K562 treated with DMSO at 1 percent for 24 hours (cell line): ENCODE data around the gene SYVN1. TPM values are rescaled to one million over a fixed set of nuclear protein-coding genes. Genes with fewer than 3 reads are reported as not detected.

Experiments used
- total RNA-seq: library from RNA; unstranded; fragments of 300-600 nt; gene quantifications from 2 replicates; pipeline ENCODE4 v1.2.3, GENCODE V29; 2022; ENCODE audit warnings: low read depth; ENCODE audit not compliant: insufficient read depth

The SYVN1 gene
- 60.9 and 64.4 TPM in 2 replicates for total RNA-seq

GRCh38 chr11:65134240-65134951 lies at the start of gene SYVN1:
Gene SYVN1, minus strand, starts transcription at chr11:65134519. Its CDS starts 918 bp downstream, at chr11:65133601.

GRCh38 chr11:65181569-65182257 lies 47.4 kb upstream of the SYVN1 start, which contains the start of gene CAPN1:
Gene CAPN1, plus strand, starts transcription at chr11:65181928. Its CDS starts 774 bp downstream, at chr11:65182702.

GRCh38 chr11:65170058-65170534 lies 35.8 kb upstream of the SYVN1 start, which contains the start of gene SPDYC:
Gene SPDYC, plus strand, starts transcription at chr11:65170233. Its CDS starts 1,125 bp downstream, at chr11:65171358.

GRCh38 chr11:65121865-65122696 lies 12.2 kb downstream of the SYVN1 start, which contains the start of the genes FAU and MRPL49:
Gene FAU, minus strand, starts transcription at chr11:65122134. Its CDS starts 321 bp downstream, at chr11:65121813.
Gene MRPL49, plus strand, starts transcription at chr11:65122321. Its CDS starts 26 bp downstream, at chr11:65122347.

GRCh38 chr11:65117206-65118096 lies 16.9 kb downstream of the SYVN1 start, which contains the start of gene ZNHIT2:
Gene ZNHIT2, minus strand, starts transcription at chr11:65117701. Its CDS starts 48 bp downstream, at chr11:65117653.

GRCh38 chr11:65111744-65112545 lies 22.4 kb downstream of the SYVN1 start, which contains the start of gene TM7SF2:
Gene TM7SF2, plus strand, starts transcription at chr11:65111872. Its CDS starts 144 bp downstream, at chr11:65112016.

GRCh38 chr11:65095974-65096806 lies 38.1 kb downstream of the SYVN1 start, which contains the start of gene VPS51:
Gene VPS51, plus strand, starts transcription at chr11:65096214. Its CDS starts 37 bp downstream, at chr11:65096251.

GRCh38 chr11:65083834-65084597 lies 50.3 kb downstream of the SYVN1 start, which contains the start of the genes CDCA5 and ZFPL1:
Gene CDCA5, minus strand, starts transcription at chr11:65084040. Its CDS starts 62 bp downstream, at chr11:65083978.
Gene ZFPL1, plus strand, starts transcription at chr11:65084222. Its CDS starts 477 bp downstream, at chr11:65084699.

Other genes starting within 250 kb of the SYVN1 start
- 70.0 and 70.9 TPM in 2 replicates for gene ATG2A, start 217.3 kb downstream of the SYVN1 start, total RNA-seq
- 15.6 and 16.7 TPM in 2 replicates for gene PPP2R5B, start 209.8 kb downstream of the SYVN1 start, total RNA-seq
- not detected in 2 replicates for gene GPHA2, start 198.6 kb downstream of the SYVN1 start, total RNA-seq
- gene MAJIN, start 162.4 kb downstream of the SYVN1 start, total RNA-seq = 0.31 TPM in 1 of 2 replicates, not detected in the other
- 10.3 TPM in 2 replicates for gene BATF2, start 137.5 kb downstream of the SYVN1 start, total RNA-seq
- gene ARL2, start 120.4 kb downstream of the SYVN1 start, total RNA-seq = 131 and 142 TPM in 2 replicates
- gene SNX15, start 107.1 kb downstream of the SYVN1 start, total RNA-seq = 53.8 and 58.4 TPM in 2 replicates
- 65.7 and 77.0 TPM in 2 replicates for gene SAC3D1, start 93.3 kb downstream of the SYVN1 start, total RNA-seq
- gene NAALADL1, start 76.0 kb downstream of the SYVN1 start, total RNA-seq = 0.61 TPM in 1 of 2 replicates, not detected in the other
- 83.8 and 84.5 TPM in 2 replicates for gene CDCA5, start 50.5 kb downstream of the SYVN1 start, total RNA-seq
- 72.4 and 80.5 TPM in 2 replicates for gene ZFPL1, start 50.3 kb downstream of the SYVN1 start, total RNA-seq
- 133 and 154 TPM in 2 replicates for gene VPS51, start 38.3 kb downstream of the SYVN1 start, total RNA-seq
- 34.6 and 41.2 TPM in 2 replicates for gene TM7SF2, start 22.6 kb downstream of the SYVN1 start, total RNA-seq
- gene ZNHIT2, start 16.8 kb downstream of the SYVN1 start, total RNA-seq = 52.0 and 61.4 TPM in 2 replicates
- 1,172 and 1,237 TPM in 2 replicates for gene FAU, start 12.4 kb downstream of the SYVN1 start, total RNA-seq
- 82.6 and 89.4 TPM in 2 replicates for gene MRPL49, start 12.2 kb downstream of the SYVN1 start, total RNA-seq
- gene SPDYC, start 35.7 kb upstream of the SYVN1 start, total RNA-seq = 24.4 and 27.1 TPM in 2 replicates
- 212 and 218 TPM in 2 replicates for gene CAPN1, start 47.4 kb upstream of the SYVN1 start, total RNA-seq
- gene POLA2, start 127.4 kb upstream of the SYVN1 start, total RNA-seq = 36.6 and 45.4 TPM in 2 replicates
- gene CDC42EP2, start 180.3 kb upstream of the SYVN1 start, total RNA-seq = 3.8 and 8.0 TPM in 2 replicates
- gene DPF2, start 199.3 kb upstream of the SYVN1 start, total RNA-seq = 67.3 and 67.9 TPM in 2 replicates
- 6.7 and 8.9 TPM in 2 replicates for gene TIGD3, start 220.2 kb upstream of the SYVN1 start, total RNA-seq
- gene SLC25A45, start 248.1 kb upstream of the SYVN1 start, total RNA-seq = 2.3 and 3.4 TPM in 2 replicates